CD4-positive, CD25-positive, alpha-beta regulatory T cell (primary cell): Measurements from ENCODE around the gene RAD51B. TPM values are rescaled to one million over a fixed set of nuclear protein-coding genes. Genes with fewer than 3 reads are reported as not detected.

Source experiments
- ATAC-seq, 2 donors: fragments of 150-1000 bp; cut with Tn5 transposase; one replicate each; pipeline ENCODE4 v1.10.0; 2021; ENCODE audit warnings: low read depth in 2 of 2, moderate number of reproducible peaks in 2 of 2, moderate library complexity in 1 of 2
- DNase-seq, 3 donors: peaks; one replicate each; pipeline versions ENCODE4 v3.0.0 to v3.0.0-alpha.2; 2012 to 2022; ENCODE audit warnings: mixed read lengths in 1 of 3
- H3K27ac ChIP-seq: one replicate; pipeline ENCODE4 v1.7.0; 2013; ENCODE audit warnings: mild to moderate bottlenecking, low read length; ENCODE audit not compliant: insufficient read depth, poor library complexity, severe bottlenecking
- H3K27me3 ChIP-seq: one replicate; pipeline ENCODE4 v1.7.0; 2013; ENCODE audit warnings: low read length; ENCODE audit not compliant: control insufficient read depth, insufficient read depth
- H3K36me3 ChIP-seq: one replicate; pipeline ENCODE4 v1.7.0; 2013; ENCODE audit warnings: mild to moderate bottlenecking, low read length, moderate library complexity; ENCODE audit not compliant: control insufficient read depth, insufficient read depth
- H3K4me1 ChIP-seq: 2 replicates; pipeline ENCODE4 v1.7.0; 2013; ENCODE audit warnings: mild to moderate bottlenecking, low read length; ENCODE audit not compliant: insufficient read depth, control insufficient read depth, poor library complexity, severe bottlenecking
- H3K4me3 ChIP-seq: one replicate; pipeline ENCODE4 v1.7.0; 2013; ENCODE audit warnings: low read depth, mild to moderate bottlenecking, low read length, moderate library complexity
- H3K9me3 ChIP-seq, 2 experiments: 1 replicate in 1 of 2; 2 replicates in 1 of 2; pipeline ENCODE4 v1.7.0; 2013; ENCODE audit warnings: low read length in 2 of 2, mild to moderate bottlenecking in 1 of 2, moderate library complexity in 1 of 2; ENCODE audit not compliant: control insufficient read depth in 2 of 2
- H3K27ac Mint-ChIP-seq, 3 donors: one replicate each; pipeline ENCODE4 v1.8.0; 2020 to 2022; ENCODE audit warnings: mild to moderate bottlenecking in 3 of 3, mixed read lengths in 3 of 3, moderate library complexity in 2 of 3
- H3K27me3 Mint-ChIP-seq: one replicate; pipeline ENCODE4 v1.8.0; 2022; ENCODE audit warnings: mild to moderate bottlenecking, mixed read lengths
- H3K36me3 Mint-ChIP-seq: one replicate; pipeline ENCODE4 v1.8.0; 2020; ENCODE audit warnings: mixed read lengths
- H3K4me1 Mint-ChIP-seq, 4 donors: one replicate each; pipeline ENCODE4 v1.8.0; 2020 to 2022; ENCODE audit warnings: mixed read lengths in 4 of 4, mild to moderate bottlenecking in 1 of 4
- H3K4me3 Mint-ChIP-seq, 4 donors: one replicate each; pipeline ENCODE4 v1.8.0; 2020 to 2022; ENCODE audit warnings: mild to moderate bottlenecking in 4 of 4, mixed read lengths in 4 of 4, moderate library complexity in 3 of 4
- H3K9me3 Mint-ChIP-seq, 7 donors: one replicate each; pipeline ENCODE4 v1.8.0; 2020 to 2022; ENCODE audit warnings: mixed read lengths in 7 of 7, mild to moderate bottlenecking in 3 of 7, moderate library complexity in 2 of 7
- polyA plus RNA-seq, 4 donors: library from polyadenylated mRNA; unstranded; fragments of 300-500 nt; fragmentation: Illumina TruSeq; gene quantifications; one replicate each; pipeline ENCODE4 v1.2.3, GENCODE V29; 2021
- total RNA-seq: library from RNA; stranded (reverse); gene quantifications from one replicate; pipeline ENCODE4 v1.2.3, GENCODE V29; 2022

RAD51B gene
- total and polyA plus RNA-seq, 5 donors from 2014 or later: 19.1 to 40.2 (median 28.1) TPM

- Mint-ChIP-seq H3K27me3 (no peaks in the 10 kb centered on the region), H3K4me3 (no peak overlapping the region), H3K9me3 (no peaks in the 10 kb centered on the region), H3K36me3 (peaks cover 4% of the 10 kb centered on the region), H3K27ac (no peak overlapping the region), H3K4me1 (no peaks in the 10 kb centered on the region)
- no peaks in the 10 kb centered on the region for H3K36me3 ChIP-seq
- DNase-seq (no peak), ATAC-seq (no peak)
- H3K9me3 ChIP-seq: no peaks in the 10 kb centered on the region
- no peak overlapping the region for H3K4me3 ChIP-seq
- H3K27ac ChIP-seq: no peak overlapping the region
- H3K27me3 ChIP-seq: no peaks in the 10 kb centered on the region
- no peaks in the 10 kb centered on the region for H3K4me1 ChIP-seq
Observed at GRCh38 chr14:68228656-68229055, 409.1 kb downstream of the RAD51B start.

DNA sequence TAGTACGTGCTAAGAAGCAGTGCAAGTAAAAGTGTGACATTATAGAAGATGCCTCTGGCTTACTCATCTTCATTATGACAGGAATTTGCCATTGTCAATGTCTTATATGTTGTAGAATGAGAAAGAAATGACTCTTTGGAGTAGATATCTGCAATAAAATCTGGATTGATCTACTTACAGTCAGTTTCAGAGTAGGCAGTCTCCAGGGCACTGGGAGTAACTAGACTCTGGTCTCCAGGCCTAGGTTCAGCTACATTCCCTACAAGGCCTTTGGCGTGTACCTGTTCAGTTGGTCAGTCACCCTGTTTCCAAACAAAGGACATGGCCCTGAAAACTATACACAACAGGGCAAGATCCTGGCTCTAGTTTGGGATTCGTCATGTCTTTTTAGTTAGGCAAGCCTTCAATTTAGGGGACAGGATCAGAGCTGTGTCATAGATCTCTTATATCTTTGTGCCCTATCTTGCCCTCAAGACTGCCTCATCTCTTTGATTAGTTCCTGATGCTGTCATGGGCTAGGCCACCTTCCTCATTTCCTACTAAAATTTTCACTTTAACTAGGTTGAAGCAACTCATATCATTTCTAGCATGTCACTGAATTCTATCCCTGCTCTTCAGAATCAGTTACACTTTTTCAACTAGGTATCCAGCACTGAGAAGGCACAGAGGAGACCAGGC is 410.0 kb downstream of the RAD51B start:
- Histone ChIP-seq H3K4me3 (no peak overlapping the region), H3K9me3 (no peaks in the 10 kb centered on the region), H3K36me3 (no peaks in the 10 kb centered on the region), H3K27me3 (no peaks in the 10 kb centered on the region), H3K27ac (no peak overlapping the region), H3K4me1 (no peaks in the 10 kb centered on the region)
- Mint-ChIP-seq H3K27ac (no peak overlapping the region), H3K36me3 (peaks cover 4% of the 10 kb centered on the region), H3K4me1 (no peaks in the 10 kb centered on the region), H3K4me3 (no peak overlapping the region), H3K27me3 (no peaks in the 10 kb centered on the region), H3K9me3 (no peaks in the 10 kb centered on the region)
- DNase-seq (no peak), ATAC-seq (no peak)

DNA sequence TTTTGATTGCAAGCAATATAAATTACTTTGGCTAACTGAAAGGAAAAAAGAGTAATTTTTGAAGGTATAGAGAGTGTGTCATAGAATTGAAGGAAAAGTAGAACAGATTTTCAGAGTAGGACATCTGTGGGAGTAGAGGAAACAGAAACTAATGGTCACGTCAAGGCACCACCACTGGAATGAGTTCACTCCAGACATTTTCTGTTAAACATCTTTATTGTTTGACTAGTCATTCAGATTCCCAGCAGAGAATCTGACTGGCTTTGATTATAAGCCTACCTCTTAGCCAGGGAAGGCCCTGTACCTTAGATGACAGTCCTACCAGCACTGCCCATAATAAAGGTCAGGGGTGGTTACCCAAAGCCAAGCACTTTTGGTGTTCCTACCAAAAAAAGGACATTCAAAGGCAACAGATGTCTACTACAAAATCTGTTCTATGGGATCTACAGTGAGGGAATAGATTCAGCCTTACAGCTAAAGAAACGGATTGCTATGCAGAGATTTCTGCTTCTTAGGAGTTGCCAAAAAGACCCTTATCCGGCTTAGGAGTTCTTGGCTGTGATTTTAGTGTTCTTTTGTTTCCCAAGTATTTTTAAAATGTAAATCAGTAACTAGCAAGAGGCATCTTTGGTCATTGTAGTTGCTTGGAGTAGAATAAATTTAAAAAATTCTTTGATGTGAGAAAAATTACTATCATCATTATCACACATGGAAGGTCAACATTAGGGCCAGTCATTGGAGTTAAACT is 410.8 kb downstream of the RAD51B start:
- Mint-ChIP-seq H3K36me3 (peaks cover 4% of the 10 kb centered on the region), H3K4me1 (no peaks in the 10 kb centered on the region), H3K9me3 (no peaks in the 10 kb centered on the region), H3K4me3 (no peak overlapping the region), H3K27ac (no peak overlapping the region), H3K27me3 (no peaks in the 10 kb centered on the region)
- no peaks in the 10 kb centered on the region for H3K36me3 ChIP-seq
- DNase-seq: no peak
- no peak for ATAC-seq
- no peak overlapping the region for H3K4me3 ChIP-seq
- no peaks in the 10 kb centered on the region for H3K4me1 ChIP-seq
- H3K27me3 ChIP-seq: no peaks in the 10 kb centered on the region
- H3K27ac ChIP-seq: no peak overlapping the region
- H3K9me3 ChIP-seq: no peaks in the 10 kb centered on the region

GRCh38 chr14:68230950-68231717 is 411.6 kb downstream of the RAD51B start:
- Mint-ChIP-seq H3K36me3 (peaks cover 4% of the 10 kb centered on the region), H3K9me3 (peaks cover 0 to 2% (median 0%) of the 10 kb centered on the region in 7 donors), H3K4me1 (no peaks in the 10 kb centered on the region), H3K4me3 (no peak overlapping the region), H3K27me3 (no peaks in the 10 kb centered on the region), H3K27ac (no peak overlapping the region)
- ATAC-seq: no peak
- Histone ChIP-seq H3K4me1 (no peaks in the 10 kb centered on the region), H3K9me3 (no peaks in the 10 kb centered on the region), H3K36me3 (no peaks in the 10 kb centered on the region), H3K27me3 (no peaks in the 10 kb centered on the region), H3K4me3 (no peak overlapping the region), H3K27ac (no peak overlapping the region)
- DNase-seq: no peak

DNA sequence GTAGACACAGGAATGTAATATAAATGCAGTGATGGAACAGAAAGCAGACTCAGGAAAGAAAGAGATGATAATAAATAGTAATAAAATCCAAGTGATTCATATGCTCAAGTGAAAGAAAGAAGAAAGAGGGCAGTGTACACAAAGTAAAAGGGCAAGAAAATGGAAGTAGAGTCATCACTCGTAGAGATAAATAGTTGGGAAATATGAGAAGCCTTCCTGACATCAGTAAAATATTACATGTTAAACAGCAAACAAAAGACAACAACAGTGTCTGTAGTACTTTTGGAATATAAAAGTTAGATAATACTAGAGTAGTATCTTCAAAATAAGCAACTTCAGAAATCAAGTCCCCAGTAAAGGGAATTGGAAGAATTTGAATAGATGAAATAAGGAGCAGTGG is 412.3 kb downstream of the RAD51B start:
- Histone ChIP-seq H3K36me3 (no peaks in the 10 kb centered on the region), H3K4me3 (no peak overlapping the region), H3K4me1 (no peaks in the 10 kb centered on the region), H3K27me3 (no peaks in the 10 kb centered on the region), H3K9me3 (no peaks in the 10 kb centered on the region), H3K27ac (no peak overlapping the region)
- no peaks in the 10 kb centered on the region for H3K27me3 Mint-ChIP-seq
- H3K4me1 Mint-ChIP-seq: no peaks in the 10 kb centered on the region
- H3K4me3 Mint-ChIP-seq: no peak overlapping the region
- DNase-seq (no peak), ATAC-seq (no peak)
- H3K36me3 Mint-ChIP-seq: no peaks in the 10 kb centered on the region
- H3K9me3 Mint-ChIP-seq: peaks cover 0 to 2% (median 0%) of the 10 kb centered on the region in 7 donors
- H3K27ac Mint-ChIP-seq: no peak overlapping the region

DNA sequence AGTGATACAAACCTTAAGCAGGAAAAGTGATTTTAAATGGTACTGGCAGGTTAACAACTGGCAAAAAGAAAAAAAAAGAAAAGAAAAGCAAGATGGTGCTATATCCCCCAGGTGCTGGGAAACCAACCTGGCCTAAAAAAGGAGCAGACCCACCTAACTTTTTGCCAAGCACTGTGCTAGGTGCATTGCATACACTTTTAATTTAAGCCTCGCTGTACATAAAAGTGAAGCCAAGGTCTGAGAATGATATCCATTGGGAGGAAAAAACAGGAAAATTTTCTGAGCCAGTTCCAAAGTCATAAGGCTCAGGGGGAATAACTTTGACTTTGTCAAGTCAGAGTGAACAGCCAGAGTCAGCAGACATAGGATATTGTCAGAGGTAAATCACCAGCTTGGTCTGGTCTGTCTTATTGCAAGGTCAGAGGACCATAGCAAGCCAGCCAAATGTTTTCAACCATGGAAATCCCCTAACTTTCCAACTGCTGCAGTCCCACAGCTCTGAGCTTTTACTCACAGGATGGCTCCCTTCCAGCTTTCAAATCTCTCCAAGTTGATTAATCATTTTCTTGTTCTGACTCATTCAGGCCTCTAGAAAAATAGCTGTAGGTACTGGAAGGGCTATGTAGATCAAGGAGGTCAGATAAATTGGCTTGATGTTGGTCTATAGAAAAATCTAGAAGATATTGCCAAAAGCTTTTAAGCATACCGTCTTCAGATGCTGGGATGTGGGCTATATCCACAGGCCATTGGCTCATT is 412.9 kb downstream of the RAD51B start:
- Histone ChIP-seq H3K27me3 (no peaks in the 10 kb centered on the region), H3K9me3 (no peaks in the 10 kb centered on the region), H3K36me3 (no peaks in the 10 kb centered on the region), H3K4me1 (no peaks in the 10 kb centered on the region), H3K27ac (no peak overlapping the region), H3K4me3 (no peak overlapping the region)
- DNase-seq: peak in 1 of 3 donors; percentile 35
- no peak overlapping the region for H3K27ac Mint-ChIP-seq
- H3K4me3 Mint-ChIP-seq: no peak overlapping the region
- no peaks in the 10 kb centered on the region for H3K4me1 Mint-ChIP-seq
- ATAC-seq: peak; percentile 37 to 43
- H3K9me3 Mint-ChIP-seq: peaks cover 0 to 2% (median 0%) of the 10 kb centered on the region in 7 donors
- no peaks in the 10 kb centered on the region for H3K27me3 Mint-ChIP-seq
- no peaks in the 10 kb centered on the region for H3K36me3 Mint-ChIP-seq

DNA sequence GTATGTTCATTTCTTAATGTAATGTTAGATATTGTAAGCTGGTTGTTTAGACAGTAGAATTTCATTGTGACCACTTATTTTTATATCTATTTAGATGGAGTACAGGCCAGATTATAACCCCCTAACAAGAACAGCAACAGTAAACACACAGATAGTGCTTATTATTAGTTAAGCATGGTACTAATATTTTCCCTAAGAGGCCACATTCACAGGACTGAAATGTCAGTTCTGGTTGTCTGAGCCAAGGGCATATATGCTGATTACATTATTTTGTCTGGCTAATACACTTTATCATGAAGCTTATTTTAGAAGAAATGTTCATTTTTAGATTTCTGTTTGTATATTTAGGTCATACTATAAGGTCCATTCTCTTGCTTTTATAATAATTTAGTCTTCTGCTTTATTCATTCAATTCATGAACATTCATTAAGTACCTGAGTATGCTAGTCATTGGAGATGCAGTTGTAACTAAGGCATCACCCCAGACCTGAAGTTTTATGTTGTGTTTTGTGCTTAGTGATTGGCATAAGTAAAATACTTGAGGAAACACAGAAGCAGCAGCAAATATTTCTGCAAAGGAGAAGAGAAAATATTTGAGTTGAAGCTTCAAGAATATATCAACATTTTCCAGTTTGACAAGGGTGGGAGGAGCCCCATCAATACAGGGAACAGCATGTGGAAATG is 413.7 kb downstream of the RAD51B start:
- Mint-ChIP-seq H3K36me3 (no peaks in the 10 kb centered on the region), H3K27ac (no peak overlapping the region), H3K9me3 (peaks cover 0 to 2% (median 0%) of the 10 kb centered on the region in 7 donors), H3K27me3 (no peaks in the 10 kb centered on the region), H3K4me3 (no peak overlapping the region), H3K4me1 (no peaks in the 10 kb centered on the region)
- Histone ChIP-seq H3K27ac (no peak overlapping the region), H3K9me3 (no peaks in the 10 kb centered on the region), H3K36me3 (no peaks in the 10 kb centered on the region), H3K4me1 (no peaks in the 10 kb centered on the region), H3K27me3 (no peaks in the 10 kb centered on the region), H3K4me3 (no peak overlapping the region)
- ATAC-seq: no peak
- no peak for DNase-seq
